HepG2 (cell line): ENCODE measurements around the gene CMTM8. TPM values are rescaled to one million over a fixed set of nuclear protein-coding genes. Genes with fewer than 3 reads are reported as not detected.
"Not testable (repeated sequence)": the region's sequence is repeated elsewhere in the genome, so short reads cannot be mapped to it uniquely, and the experiment has no call there.

ENCODE experiments used
- ATAC-seq: fragments of 200-7000 bp; cut with Tn5 transposase; 3 replicates; pipeline ENCODE4 v1.9.1; 2020; ENCODE audit warnings: mild to moderate bottlenecking, moderate library complexity
- BruUV-seq: library from RNA; stranded (reverse); fragments of 400-500 nt; replicated peaks from 2 replicates; lab custom pipeline; 2021; lab: Mats Ljungman, UMichigan
- CTCF ChIA-PET: fragments of 300-600 bp; formaldehyde crosslinking; extraction: SDS; loops from one replicate; lab custom pipeline; 2021; ENCODE audit warnings: low total read pairs, inconsistent platforms, low intra/inter-chr PET ratio; lab: Yijun Ruan, JAX
- POLR2A ChIA-PET: fragments of 350-600 bp; sonication (Branson Sonifier 250); formaldehyde crosslinking; loops from one replicate; lab custom pipeline; 2020; ENCODE audit warnings: antibody characterized with exemption, inconsistent platforms; lab: Yijun Ruan, JAX
- DNase-seq: peaks from one replicate; pipeline ENCODE4 v3.0.0-alpha.2; 2015; ENCODE audit warnings: low spot score
- FAIRE-seq: peaks from 3 replicates; lab custom pipeline; 2011; peaks lifted over from hg19 to GRCh38; lab: Jason Lieb, UNC
- H2AFZ ChIP-seq: one replicate; pipeline ENCODE4 v1.6.1; 2011; ENCODE audit warnings: low read length, inconsistent platforms
- H3K27ac ChIP-seq: fragments of 300-600 bp; 3 replicates; pipeline ENCODE4 v1.8.0; 2011; ENCODE audit warnings: mixed run types, mild to moderate bottlenecking, mixed read lengths, low read length, inconsistent platforms; ENCODE audit not compliant: insufficient read depth; ENCODE audit errors: extremely low read length
- H3K27me3 ChIP-seq, 2 experiments: fragments of 200-600 bp in 1 of 2; 2 replicates in 1 of 2; 3 replicates in 1 of 2; pipeline versions ENCODE4 v1.6.0 to v1.8.0; 2011; ENCODE audit warnings: low read length in 2 of 2, mild to moderate bottlenecking in 2 of 2, moderate library complexity in 2 of 2, inconsistent platforms in 1 of 2; ENCODE audit not compliant: insufficient read depth in 2 of 2, control insufficient read depth in 1 of 2
- H3K36me3 ChIP-seq, 2 experiments: fragments of 200-600 bp in 1 of 2; replicated peaks in 1 of 2; 2 replicates in 1 of 2; 3 replicates in 1 of 2; pipeline versions ENCODE4 v1.5.1 to v1.8.0; 2011; ENCODE audit warnings: low read length in 2 of 2, inconsistent platforms in 1 of 2; ENCODE audit not compliant: insufficient read depth in 2 of 2, control insufficient read depth in 1 of 2
- H3K4me1 ChIP-seq: 2 replicates; pipeline ENCODE4 v1.5.1; 2012; ENCODE audit warnings: low read length, inconsistent platforms; ENCODE audit not compliant: insufficient read depth
- H3K4me2 ChIP-seq: 2 replicates; pipeline ENCODE4 v1.6.0; 2011; ENCODE audit warnings: low read depth, low read length, inconsistent platforms
- H3K4me3 ChIP-seq, 3 experiments: fragments of 200-600 bp in 1 of 3; sonication (generic), shearing (Covaris generic) in 1 of 3; replicated peaks in 1 of 3; 2 replicates each; pipeline ENCODE4 v1.5.1; 2011 to 2016; ENCODE audit warnings: low read length in 3 of 3, inconsistent platforms in 2 of 3, low read depth in 2 of 3, mild to moderate bottlenecking in 2 of 3, control low read depth in 1 of 3, mixed read lengths in 1 of 3; ENCODE audit not compliant: insufficient read depth in 1 of 3
- H3K79me2 ChIP-seq: one replicate; pipeline ENCODE4 v1.6.1; 2011; ENCODE audit warnings: low read length, inconsistent platforms; ENCODE audit not compliant: insufficient read depth
- H3K9ac ChIP-seq: 2 replicates; pipeline ENCODE4 v1.6.0; 2011; ENCODE audit warnings: mild to moderate bottlenecking, low read depth, low read length, inconsistent platforms; ENCODE audit not compliant: insufficient read depth
- H3K9me3 ChIP-seq: 2 replicates; pipeline ENCODE4 v1.5.1; 2012; ENCODE audit warnings: mild to moderate bottlenecking, low read length
- H4K20me1 ChIP-seq: 2 replicates; pipeline ENCODE4 v1.6.0; 2011; ENCODE audit warnings: inconsistent platforms, mild to moderate bottlenecking, low read length, moderate library complexity; ENCODE audit not compliant: insufficient read depth
- FOSL2 ChIP-seq: sonication (generic); formaldehyde crosslinking; IDR thresholded peaks from 2 replicates; pipeline ENCODE4 v1.4.0; 2020; ENCODE audit warnings: missing genetic modification reagents
- ZNF329 ChIP-seq: sonication (generic); formaldehyde crosslinking; IDR thresholded peaks from 2 replicates; pipeline ENCODE4 v1.9.0; 2021; ENCODE audit warnings: low read depth, mild to moderate bottlenecking, missing genetic modification reagents
- ZNF557 ChIP-seq: sonication (generic); formaldehyde crosslinking; IDR thresholded peaks from 2 replicates; pipeline ENCODE4 v1.4.0; 2020; ENCODE audit warnings: missing genetic modification reagents
- ZNF770 ChIP-seq: sonication (generic); formaldehyde crosslinking; IDR thresholded peaks from 2 replicates; pipeline ENCODE4 v1.5.0; 2020; ENCODE audit warnings: mild to moderate bottlenecking, missing genetic modification reagents
- WGBS: methylation state at CpG from one replicate; pipeline ENCODE4 v1.1.6; 2017; ENCODE audit warnings: low lambda C conversion rate; 5-methylcytosine and 5-hydroxymethylcytosine counted together
- in situ Hi-C: cut with HindIII; loops from 2 replicates; pipeline ENCODE4 v1.10.0; 2017; ENCODE audit warnings: low pct_unique_long_range_greater_than_20kb; ENCODE audit not compliant: extremely low pct_ligation_motif_present
- intact Hi-C: fragments of 100-400 bp; cut with micrococcal nuclease; formaldehyde crosslinking; loops from one replicate; pipeline ENCODE4 v1.10.0; 2022; ENCODE audit not compliant: unreplicated experiment
- polyA plus RNA-seq, 8 experiments: library from polyadenylated mRNA; depleted of rRNA in 3 of 8; stranded (reverse) in 7 of 8; unstranded in 1 of 8; fragments of >200 nt; fragmentation: Illumina TruSeq in 4 of 8; extraction: Trizol in 4 of 8; gene quantifications; 2 replicates each; pipeline versions ENCODE4 v1.2.1 to v1.2.3, GENCODE V29; 2011 to 2016; ENCODE audit warnings: low read depth in 4 of 8, missing spikeins in 1 of 8, mixed read lengths in 1 of 8; ENCODE audit not compliant: insufficient read depth in 1 of 8
- total RNA-seq, 5 experiments: library from RNA; depleted of rRNA; stranded (reverse); fragments of >200 nt; fragmentation: Illumina TruSeq; extraction: Trizol; gene quantifications; 2 replicates each; pipeline ENCODE4 v1.2.3, GENCODE V29; 2016; ENCODE audit warnings: low read depth in 1 of 5

Gene CMTM8
- total and polyA plus RNA-seq, 2 of the 13 experiments (the other 11 are each of a cell fraction or from before 2014, with no cell fraction given) = 8.9 to 15.8 TPM

GRCh38 chr3:32387512-32387911, 149.0 kb downstream of the CMTM8 start:
- Histone ChIP-seq H3K4me1 (peaks cover 7% of the 10 kb centered on the region; the same call in 1 of the 2 replicates), H3K27me3 (no peaks in the 10 kb centered on the region; a peak in 2 of 5 replicates), H3K9me3 (no peaks in the 10 kb centered on the region), H2AFZ (no peak overlapping the region), H4K20me1 (no peaks in the 10 kb centered on the region), H3K4me2 (no peak overlapping the region), H3K79me2 (peaks cover 6% of the 10 kb centered on the region), H3K9ac (no peak overlapping the region), H3K36me3 (no peaks in the 10 kb centered on the region), H3K27ac (no peak overlapping the region), H3K4me3 (no peak overlapping the region)
- in situ Hi-C loops (no loop called here), intact Hi-C loops (no loop called here)
- DNase-seq (no peak), ATAC-seq (no peak), FAIRE-seq (no peak)
- WGBS = 25% methylated on average over 2 of the region's 2 CpGs
- TF ChIP-seq ZNF557 (CRISPR knock-in tag) (no peak), ZNF329 (CRISPR knock-in tag) (peak; percentile 97)
- BruUV-seq = no TSS peak
- ChIA-PET POLR2A (interaction anchor here (0.6 kb wide), 1 partner anchor 13 kb away, joined by 3 read pairs; no protein-coding TSS in a partner anchor), CTCF (no interaction called here)

- H3K79me2 ChIP-seq = peaks cover 26% of the 10 kb centered on the region
- in situ Hi-C loops, H3K36me3 ChIP-seq, H3K4me3 ChIP-seq, BruUV-seq, H3K9me3 ChIP-seq, POLR2A ChIA-PET, H3K27me3 ChIP-seq, FAIRE-seq, H3K4me2 ChIP-seq, H3K9ac ChIP-seq, DNase-seq, H2AFZ ChIP-seq, H4K20me1 ChIP-seq, CTCF ChIA-PET, intact Hi-C loops, H3K27ac ChIP-seq, ATAC-seq: not testable (repeated sequence)
- peaks cover 26% of the 10 kb centered on the region for H3K4me1 ChIP-seq
- peak; percentile 61 for TF ChIP-seq ZNF770 (CRISPR knock-in tag)
- TF ChIP-seq FOSL2 (CRISPR knock-in tag) = 0 out of 2 replicates have a peak, but pooled peaks have one; percentile 17
- WGBS = 54% methylated on average over 2 of the region's 2 CpGs
Observed at GRCh38 chr3:32389577-32389976, 151.1 kb downstream of the CMTM8 start.
